Hepatic stellate cell (primary cell): Measurements from ENCODE around the gene ZDHHC11.
"Not testable (repeated sequence)": the region's sequence is repeated elsewhere in the genome, so short reads cannot be mapped to it uniquely, and the experiment has no call there.

ENCODE experiments used
- DNase-seq: peaks from one replicate; pipeline ENCODE4 v3.0.0; 2011; ENCODE audit warnings: low spot score

ZDHHC11 gene

DNA sequence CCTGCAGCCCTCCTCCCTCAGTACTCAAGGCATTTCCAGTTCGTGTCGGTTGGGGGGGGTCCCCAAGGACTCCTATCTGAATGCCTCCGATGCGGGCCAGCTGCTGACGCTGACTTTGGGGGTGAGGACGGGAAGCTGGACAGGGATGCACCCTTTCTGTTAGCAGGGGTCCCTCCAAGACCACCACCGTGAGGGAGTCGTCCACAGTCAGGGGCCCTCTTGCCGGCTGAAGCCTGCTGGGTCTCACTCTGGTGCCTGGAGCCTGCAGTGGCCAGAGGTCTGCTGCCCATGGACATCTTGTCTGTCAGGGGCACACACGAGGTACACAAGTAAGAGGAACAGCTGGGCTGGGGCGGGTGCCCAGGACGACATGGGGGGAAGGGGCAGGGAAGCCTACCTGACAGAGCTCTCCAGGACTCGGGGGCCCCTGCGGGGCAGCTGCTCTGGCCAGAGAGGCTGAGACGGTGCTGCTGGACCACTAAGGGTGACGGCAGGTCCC lies 9.1 kb upstream of the ZDHHC11 start:
- DNase-seq = no peak

DNA sequence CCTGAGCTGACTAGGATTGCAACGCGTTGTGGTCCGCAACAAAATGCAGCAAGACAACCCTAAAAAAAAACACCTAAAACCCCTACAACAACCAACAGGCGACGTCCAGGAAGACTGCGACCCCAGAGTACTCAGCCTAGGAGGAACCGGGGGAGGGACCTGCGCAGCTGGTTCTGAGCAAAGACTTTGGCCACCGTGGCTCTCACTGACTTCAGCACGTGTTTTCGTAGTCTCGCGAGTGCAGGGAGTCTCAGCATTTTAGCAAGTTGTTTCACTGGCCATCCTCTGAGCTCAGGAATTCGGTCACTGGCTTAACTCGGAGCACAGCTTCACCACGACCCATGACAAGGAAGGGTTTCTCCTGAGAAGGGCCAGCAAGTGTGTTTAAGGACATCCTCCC lies 8.6 kb upstream of the ZDHHC11 start:
- no peak for DNase-seq

DNA sequence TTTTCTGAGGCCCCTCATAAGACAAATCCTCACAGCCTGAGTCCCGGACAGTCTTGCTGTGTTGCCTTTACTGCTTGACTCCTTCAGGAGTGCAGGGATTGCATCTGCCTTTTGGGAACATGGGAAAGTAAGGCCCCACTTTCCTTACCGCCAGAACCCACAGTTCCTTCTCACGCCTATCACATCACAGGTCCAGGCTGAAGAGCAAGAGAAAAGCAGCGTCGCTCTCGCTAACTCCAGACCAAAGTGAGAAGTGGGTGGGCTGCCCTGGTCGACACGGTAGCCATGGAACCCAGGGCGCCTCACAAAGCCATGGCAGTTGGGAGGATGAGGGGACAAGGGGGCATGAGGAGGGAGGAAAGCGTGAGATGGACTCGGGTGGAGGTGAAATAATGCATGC lies 7.9 kb upstream of the ZDHHC11 start:
- DNase-seq = no peak

DNA sequence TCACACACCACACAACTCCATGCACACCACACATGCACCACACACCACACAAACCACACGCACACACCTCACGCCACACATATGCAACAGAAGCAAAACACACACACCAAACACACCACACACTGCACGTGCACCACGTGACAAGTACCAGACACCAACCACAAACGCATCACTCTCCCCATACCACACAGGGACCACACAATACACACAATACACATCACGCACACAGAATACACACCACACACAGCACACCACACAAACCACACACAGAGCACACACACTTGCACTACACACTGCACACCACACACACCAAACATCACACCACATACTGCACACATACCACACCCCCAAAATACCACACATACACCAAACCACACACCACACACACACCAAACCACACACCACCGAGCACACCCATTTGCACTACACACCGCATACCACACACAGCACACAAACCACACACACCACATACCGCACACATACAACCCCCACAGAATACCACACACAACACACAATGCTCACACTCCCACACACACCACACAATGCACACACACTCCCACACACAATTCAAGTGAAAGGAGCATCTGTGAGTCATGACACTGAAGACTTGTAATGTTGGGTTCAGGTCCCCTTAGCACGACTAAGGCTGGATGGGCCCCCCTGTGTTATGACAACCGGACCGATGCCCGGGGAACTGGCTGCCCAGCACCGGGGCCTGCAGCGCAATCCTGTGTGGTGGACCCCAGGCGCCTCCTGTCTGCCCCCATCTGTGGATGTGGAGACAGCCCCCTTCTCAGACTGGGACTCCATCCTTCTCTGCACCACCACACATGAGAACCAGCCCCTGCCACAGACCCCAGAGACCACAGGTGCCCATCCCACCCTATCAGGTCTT lies 6.0 kb upstream of the ZDHHC11 start:
- DNase-seq = no peak

DNA sequence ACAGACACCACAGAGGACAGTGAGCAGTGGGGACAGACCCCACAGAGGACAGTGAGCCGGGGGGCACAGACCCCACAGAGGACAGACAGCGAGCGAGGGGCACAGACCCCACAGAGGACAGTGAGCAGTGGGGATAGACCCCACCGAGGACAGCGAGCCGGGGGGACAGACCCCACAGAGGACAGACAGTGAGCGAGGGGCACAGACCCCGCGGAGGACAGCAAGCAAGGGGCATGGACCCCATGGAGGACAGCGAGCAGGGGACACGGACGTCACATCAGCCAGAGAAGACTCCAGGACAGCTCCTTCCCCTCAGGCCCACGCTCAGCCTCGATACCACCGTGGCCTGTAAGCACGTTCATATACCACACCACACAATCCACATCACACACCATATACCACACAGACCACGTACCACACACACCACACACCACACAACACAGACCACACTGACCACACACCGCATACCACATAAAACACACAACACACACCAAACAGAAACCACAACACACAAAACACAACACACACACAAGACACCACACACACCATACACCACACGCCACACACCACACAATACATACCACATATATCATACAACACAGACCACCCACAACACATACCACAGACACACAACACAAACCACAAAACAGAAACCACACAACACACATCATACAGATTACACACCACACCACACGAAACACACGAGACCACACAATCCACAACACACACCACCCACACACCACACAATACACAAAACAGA lies 5.2 kb upstream of the ZDHHC11 start:
- no peak for DNase-seq

DNA sequence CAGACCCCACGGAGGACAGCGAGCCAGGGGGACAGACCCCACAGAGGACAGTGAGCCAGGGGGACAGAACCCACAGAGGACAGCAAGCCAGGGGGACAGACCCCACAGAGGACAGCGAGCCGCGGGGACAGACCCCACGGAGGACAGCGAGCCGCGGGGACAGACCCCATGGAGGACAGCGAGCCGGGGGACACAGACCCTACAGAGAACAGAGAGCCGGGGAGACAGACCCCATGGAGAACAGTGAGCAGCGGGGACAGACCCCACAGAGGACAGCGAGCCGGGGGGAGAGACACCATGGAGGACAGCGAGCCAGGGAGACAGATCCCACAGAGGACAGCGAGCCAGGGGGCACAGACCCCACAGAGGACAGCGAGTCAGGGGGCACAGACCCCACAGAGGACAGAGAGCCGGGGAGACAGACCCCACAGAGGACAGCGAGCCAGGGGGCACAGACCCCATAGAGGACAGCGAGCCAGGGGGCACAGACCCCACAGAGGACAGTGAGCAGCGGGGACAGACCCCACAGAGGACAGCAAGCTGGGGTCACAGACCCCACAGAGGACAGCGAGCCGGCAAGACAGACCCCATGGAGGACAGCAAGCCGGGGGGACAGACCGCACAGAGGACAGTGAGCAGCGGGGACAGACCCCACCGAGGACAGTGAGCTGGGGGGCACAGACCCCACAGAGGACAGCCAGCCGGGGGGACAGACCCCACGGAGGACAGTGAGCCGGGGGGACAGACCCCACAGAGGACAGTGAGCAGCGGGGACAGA lies 4.4 kb upstream of the ZDHHC11 start:
- DNase-seq = no peak

DNA sequence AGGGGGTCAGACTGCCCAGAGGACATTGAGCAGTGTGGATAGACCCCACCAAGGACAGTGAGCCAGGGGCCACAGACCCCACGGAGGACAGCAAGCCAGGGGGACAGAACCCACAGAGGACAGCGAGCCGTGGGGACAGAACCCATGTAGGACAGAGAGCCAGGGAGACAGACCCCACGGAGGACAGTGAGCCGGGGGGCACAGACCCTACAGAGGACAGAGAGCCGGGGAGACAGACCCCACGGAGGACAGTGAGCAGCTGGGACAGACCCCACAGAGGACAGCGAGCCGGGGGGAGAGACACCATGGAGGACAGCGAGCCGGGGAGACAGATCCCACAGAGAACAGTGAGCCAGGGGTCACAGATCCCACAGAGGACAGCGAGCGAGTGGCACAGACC lies 3.4 kb upstream of the ZDHHC11 start:
- DNase-seq = no peak

DNA sequence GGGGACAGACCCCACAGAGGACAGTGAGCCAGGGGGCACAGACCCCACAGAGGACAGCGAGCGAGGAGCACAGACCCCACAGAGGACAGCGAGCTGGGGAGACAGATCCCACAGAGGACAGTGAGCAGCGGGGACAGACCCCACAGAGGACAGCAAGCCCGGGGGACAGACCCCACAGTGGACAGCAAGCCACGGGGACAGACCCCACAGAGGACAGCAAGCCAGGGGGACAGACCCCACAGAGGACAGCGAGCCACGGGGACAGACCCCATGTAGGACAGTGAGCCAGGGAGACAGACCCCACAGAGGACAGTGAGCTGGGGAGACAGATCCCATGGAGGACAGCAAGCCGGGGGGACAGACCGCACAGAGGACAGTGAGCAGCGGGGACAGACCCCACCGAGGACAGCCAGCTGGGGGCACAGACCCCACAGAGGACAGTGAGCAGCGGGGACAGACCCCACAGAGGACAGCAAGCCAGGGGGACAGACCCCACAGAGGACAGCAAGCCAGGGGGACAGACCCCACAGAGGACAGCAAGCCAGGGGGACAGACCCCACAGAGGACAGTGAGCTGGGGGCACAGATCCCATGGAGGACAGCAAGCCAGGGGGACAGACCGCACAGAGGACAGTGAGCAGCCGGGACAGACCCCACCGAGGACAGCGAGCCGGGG lies 2.8 kb upstream of the ZDHHC11 start:
- not testable (repeated sequence) for DNase-seq

DNA sequence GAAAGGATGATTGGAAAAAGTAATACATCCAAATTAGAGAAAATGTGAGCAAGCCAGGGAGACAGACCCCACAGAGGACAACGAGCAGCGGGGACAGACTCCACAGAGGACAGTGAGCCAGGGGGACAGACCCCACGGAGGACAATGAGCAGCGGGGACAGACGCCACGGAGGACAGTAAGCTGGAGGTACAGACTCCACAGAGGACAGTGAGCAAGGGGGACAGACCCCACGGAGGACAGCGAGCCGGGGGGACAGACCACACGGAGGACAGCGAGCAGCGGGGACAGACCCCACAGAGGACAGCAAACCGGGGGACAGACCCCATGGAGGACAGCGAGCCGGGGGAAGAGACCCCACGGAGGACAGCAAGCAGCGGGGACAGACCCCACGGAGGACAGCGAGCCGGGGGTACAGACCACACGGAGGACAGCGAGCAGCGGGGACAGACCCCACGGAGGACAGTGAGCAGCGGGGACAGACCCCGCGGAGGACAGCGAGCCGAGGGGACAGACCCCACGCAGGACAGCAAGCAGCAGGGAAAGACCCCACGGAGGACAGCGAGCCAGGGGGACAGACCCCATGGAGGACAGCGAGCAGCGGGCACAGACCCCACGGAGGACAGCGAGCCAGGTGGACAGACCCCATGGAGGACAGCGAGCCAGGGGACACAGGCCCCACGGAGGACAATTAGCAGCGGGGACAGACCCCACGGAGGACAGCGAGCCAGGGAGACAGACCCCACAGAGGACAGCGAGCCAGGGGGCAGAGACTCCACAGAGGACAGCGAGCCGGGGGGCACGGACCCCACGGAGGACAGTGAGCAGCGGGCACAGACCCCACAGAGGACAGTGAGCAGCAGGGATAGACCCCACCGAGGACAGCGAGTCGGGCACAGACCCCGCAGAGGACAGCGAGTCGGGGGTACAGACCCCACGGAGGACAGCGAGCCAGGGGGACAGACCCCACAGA lies 1.9 kb upstream of the ZDHHC11 start:
- no peak for DNase-seq

DNA sequence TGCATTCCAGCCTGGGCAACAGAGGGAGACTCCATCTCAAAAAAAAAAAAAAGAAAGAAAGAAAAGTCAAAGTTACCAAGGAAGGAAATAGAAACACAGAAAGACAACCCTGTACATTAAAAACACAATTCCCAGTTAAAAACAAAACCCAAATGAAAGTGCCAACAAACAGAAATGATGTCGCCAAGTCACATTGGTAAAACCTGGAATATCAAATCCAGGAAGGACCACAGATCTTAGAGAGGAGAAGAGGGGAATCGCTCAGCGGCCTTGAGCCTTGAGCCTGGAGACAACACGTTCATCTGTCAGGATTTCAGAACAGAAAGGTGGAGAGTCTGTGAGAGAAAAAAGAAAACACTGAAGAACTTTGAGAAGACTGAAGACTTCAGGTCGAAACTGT lies 1.2 kb upstream of the ZDHHC11 start:
- DNase-seq = no peak

DNA sequence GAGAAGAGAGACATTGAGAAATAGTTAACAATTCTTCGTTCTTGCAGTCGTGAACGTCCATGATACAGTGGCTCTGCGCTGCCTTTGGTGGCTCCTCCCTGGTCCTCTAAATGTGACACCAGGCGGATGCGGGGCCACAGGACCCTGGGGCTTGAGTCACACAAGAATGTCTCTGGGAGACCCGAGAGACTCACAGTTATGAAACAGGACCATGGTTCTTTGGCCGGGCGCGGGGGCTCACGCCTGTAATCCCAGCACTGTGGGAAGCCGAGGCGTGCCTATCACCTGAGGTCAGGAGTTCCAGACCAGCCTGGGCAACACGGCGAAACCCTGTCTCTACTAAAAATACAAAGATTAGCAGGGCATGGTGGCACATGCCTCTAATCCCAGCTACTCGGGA lies 767 bp upstream of the ZDHHC11 start:
- DNase-seq = no peak

DNA sequence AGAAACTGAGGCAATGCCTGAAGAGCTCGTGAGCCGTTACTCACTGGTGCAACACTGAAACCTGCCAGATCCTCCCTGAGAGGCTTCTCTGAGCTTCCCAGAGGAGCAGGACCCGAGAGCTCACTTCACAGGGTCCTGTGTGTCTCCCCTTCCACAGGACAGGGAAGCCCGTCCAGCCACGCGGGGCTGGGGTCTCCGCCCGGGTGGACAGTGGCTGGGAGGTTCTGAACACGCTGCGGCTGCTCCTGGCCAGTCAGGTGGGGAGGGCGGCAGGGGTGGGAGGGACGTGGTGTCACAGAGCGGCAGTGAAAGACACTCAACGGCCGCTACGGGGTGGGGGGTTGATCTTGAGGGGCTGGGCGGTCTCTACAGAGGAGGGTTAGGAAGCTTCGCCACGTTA lies 290 bp upstream of the ZDHHC11 start:
- no peak for DNase-seq

DNA sequence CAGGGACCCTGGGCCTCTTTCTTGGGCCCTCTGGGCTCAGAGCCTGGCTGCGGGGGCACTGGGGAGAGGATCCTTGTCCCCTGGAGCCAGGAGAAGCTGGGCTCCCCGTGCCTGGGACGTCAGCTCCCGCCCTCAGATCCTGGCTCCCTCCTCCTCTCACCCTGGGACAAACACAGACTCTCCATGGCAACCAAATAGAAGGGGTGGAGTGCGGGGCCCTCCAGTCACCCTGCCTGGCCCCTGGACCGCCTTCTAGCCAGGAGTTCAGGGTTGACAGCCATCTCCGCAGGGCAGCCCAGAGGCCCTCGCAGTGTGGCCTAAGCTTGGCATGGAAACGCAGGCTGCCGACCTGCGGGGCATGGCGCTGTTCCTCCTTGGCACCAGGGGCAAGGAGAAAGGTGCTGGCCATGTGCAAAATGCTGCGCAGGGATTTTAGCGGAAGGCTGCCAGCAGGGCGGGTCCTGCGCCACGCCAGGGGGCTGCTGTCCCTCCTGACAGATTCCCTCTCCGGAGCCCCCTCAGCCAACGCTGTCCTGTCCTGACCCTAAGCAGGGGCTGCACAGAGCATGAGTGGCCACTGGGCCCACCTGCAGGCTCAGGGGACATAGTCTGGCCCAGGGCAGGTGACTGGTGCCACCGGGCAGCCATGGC lies 1.0 kb downstream of the ZDHHC11 start:
- DNase-seq = no peak

DNA sequence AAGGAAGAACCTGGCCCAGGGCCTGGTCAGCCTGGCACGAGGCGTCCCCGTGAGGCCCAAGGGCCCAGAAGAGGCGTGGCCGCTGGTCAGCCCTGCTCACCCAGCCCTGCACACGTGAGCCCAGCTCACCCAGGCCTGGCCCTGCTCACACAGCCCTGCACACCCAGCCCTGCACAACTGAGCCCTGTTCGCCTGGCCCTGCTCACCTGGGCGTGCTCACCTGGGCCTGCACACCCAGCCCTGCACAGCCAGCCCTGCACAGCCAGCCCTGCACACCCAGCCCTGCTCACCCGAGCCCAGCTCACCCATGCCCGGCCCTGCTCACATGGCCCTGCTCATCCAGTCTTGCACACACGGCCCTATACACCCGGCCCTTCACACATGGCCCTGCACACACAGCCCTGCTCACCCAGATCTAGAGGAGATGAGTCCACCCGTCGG lies 2.1 kb downstream of the ZDHHC11 start:
- DNase-seq = no peak

DNA sequence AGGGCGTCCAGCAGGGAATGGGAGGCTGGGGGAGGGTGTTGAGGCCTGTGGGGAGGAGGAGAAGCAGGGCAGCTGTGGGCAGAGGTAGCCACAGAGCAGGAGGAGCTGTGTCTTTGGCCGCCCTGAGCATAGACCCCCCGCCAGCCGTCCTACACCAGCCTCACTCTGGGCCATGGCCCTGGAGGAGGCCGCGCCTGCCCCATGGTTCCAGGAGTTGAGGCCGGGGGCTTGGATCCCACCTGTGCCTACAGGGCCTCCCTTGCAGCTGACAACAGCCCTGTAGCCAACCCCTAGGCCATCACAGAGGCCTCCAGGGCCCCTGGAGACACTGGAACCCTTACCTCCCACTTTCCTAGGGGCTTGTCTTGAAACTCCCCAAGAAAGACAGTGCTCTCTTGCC lies 3.0 kb downstream of the ZDHHC11 start:
- DNase-seq = not testable (repeated sequence)

DNA sequence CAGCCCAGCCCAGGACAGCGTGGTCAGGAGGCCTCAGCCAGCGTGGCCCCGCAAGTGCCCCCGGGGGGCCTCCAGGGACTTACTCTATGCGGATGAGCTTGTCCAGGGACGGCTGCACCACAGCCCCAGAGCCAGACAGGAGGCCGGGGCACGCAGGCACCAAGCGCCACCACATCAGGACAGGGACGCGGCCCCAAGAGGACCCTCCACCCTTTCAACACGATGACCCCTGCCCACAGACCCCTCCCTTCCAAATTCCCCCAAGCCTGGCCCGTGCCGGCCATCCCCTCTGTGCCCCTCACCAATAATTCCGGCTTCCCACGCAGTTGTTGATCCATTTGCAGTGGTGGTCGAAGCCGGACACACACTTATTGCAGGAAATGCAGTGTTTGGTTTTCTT lies 3.6 kb downstream of the ZDHHC11 start:
- DNase-seq = not testable (repeated sequence)

DNA sequence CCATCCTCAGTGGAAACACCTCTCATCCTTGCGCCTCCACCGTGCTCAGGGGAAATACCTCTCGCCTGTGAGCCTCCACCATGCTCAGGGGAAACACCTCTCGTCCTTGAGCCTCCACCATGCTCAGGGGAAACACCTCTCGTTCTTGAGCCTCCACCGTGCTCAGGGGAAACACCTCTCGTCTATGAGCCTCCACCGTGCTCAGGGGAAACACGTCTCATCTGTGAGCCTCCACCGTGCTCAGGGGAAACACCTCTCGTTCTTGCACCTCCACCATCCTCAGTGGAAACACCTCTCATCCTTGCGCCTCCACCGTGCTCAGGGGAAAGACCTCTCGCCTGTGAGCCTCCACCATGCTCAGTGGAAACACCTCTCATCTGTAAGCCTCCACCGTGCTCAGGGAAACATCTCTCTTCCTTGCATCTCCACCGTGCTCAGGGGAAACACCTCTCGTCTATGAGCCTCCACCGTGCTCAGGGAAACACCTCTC lies 4.1 kb downstream of the ZDHHC11 start:
- DNase-seq = not testable (repeated sequence)

DNA sequence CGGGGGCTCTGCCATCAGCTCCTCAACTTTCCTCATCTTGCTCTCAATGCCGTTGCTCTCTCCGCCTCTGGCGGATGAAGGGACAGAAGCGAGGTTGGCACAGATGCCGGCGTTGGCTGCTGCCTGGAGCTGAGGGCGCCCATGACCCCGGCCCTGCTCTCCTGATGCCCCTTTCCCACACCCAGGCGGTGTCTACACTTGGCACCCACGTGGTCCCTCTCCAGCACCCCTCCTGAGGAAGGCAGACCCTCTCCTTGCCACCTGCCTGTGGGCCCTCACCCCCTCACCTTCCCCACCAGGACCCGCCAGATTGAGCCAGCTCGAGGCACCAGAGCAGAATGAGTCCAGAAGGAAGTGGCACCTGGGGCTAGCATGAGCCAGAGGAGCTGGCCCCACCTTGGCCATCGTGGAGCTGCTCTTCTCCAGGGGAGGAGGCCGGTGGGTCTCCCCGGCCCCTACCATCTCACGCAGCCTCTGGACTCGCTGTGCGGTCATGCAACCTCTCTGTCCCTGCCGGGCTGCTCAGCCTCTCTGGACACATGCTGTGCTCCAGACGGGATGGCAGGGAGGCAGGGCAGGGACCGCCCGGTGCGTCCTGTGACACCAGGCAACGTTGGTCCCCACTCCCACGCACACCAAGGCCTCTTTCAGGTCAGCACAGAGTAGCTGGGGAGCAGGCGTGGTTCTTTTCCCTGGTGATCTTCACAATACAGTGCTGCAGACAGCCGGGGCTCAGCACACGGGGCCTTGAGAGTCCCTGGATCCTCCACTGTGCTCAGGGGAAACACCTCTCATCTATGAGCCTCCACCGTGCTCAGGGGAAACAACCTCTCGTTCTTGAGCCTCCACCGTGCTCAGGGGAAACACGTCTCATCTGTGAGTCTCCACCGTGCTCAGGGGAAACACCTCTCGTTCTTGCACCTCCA lies 4.8 kb downstream of the ZDHHC11 start:
- not testable (repeated sequence) for DNase-seq
